Stomach (tissue), 9 donors: Measurements from ENCODE around the gene HSD17B11. TPM values are rescaled to one million over a fixed set of nuclear protein-coding genes. Genes with fewer than 3 reads are reported as not detected.
A peak's percentile ranks its signal among the peaks of the same experiment; 100 is the strongest.
"Not testable (repeated sequence)": the region's sequence is repeated elsewhere in the genome, so short reads cannot be mapped to it uniquely, and the experiment has no call there.

ENCODE experiments used
- DNase-seq, 2 donors: peaks; one replicate each; pipeline versions ENCODE4 v3.0.0 to v3.0.0-alpha.2; 2013 to 2019
- H3K27ac ChIP-seq, 5 donors: fragments of 200-600 bp in 4 of 5; sonication (generic) in 4 of 5; one replicate each; pipeline ENCODE4 v1.5.1; 2013 to 2019; ENCODE audit warnings: mild to moderate bottlenecking in 1 of 5, moderate library complexity in 1 of 5
- H3K27me3 ChIP-seq, 3 donors: fragments of 200-600 bp; sonication (generic); one replicate each; pipeline ENCODE4 v1.5.1; 2017 to 2019; ENCODE audit warnings: mixed run types in 1 of 3
- H3K36me3 ChIP-seq, 4 donors: fragments of 200-600 bp; sonication (generic); 1 replicate in 3 of 4; 2 replicates in 1 of 4; pipeline ENCODE4 v1.5.1; 2016 to 2019
- H3K4me1 ChIP-seq, 4 donors: fragments of 200-600 bp; sonication (generic); one replicate each; pipeline ENCODE4 v1.5.1; 2016 to 2019
- H3K4me3 ChIP-seq, 4 donors: fragments of 200-600 bp; sonication (generic) in 3 of 4; one replicate each; pipeline ENCODE4 v1.5.1; 2016 to 2019; ENCODE audit warnings: mild to moderate bottlenecking in 1 of 4
- H3K9me3 ChIP-seq, 4 donors: fragments of 200-600 bp; sonication (generic); one replicate each; pipeline ENCODE4 v1.5.1; 2016 to 2019
- EP300 ChIP-seq: sonication (generic); formaldehyde crosslinking; IDR thresholded peaks from one replicate; pipeline ENCODE4 v1.6.1; 2017; ENCODE audit warnings: antibody characterized with exemption
- POLR2A ChIP-seq, 4 donors: fragments of 450-650 bp; IDR thresholded peaks; one replicate each; pipeline ENCODE4 v1.6.1; 2016; ENCODE audit warnings: antibody characterized with exemption in 4 of 4, control low read depth in 2 of 4, mild to moderate bottlenecking in 1 of 4, moderate library complexity in 1 of 4
- POLR2AphosphoS5 ChIP-seq, 3 donors: sonication (generic); formaldehyde crosslinking; IDR thresholded peaks; one replicate each; pipeline ENCODE4 v1.6.1; 2016; ENCODE audit warnings: antibody characterized with exemption in 3 of 3
- WGBS, 5 donors: extraction: QIAGEN DNeasy Blood & Tissue Kit in 3 of 5; methylation state at CpG; one replicate each; pipeline versions ENCODE4 v1.1.5 to v1.1.7; 2013 to 2018; 5-methylcytosine and 5-hydroxymethylcytosine counted together
- intact Hi-C: fragments of 100-400 bp; cut with DNase I; formaldehyde crosslinking; loops from one replicate; pipeline ENCODE4 v1.15.1; 2023; ENCODE audit warnings: low total_unique reads
- polyA plus RNA-seq, 3 donors: library from polyadenylated mRNA; stranded (reverse); fragments of 200-250 nt; gene quantifications; one replicate each; pipeline ENCODE4 v1.2.3, GENCODE V29; 2013
- total RNA-seq, 5 donors: library from RNA; depleted of rRNA; stranded (reverse); fragments of >200 nt; gene quantifications; one replicate each; pipeline versions ENCODE4 v1.1.0 to v1.2.3, GENCODE V29; 2014 to 2016
- TF ChIP-seq, protein P1 (sequence below), 7 experiments: fragments of 450-650 bp in 4 of 7; fragments of 200-600 bp in 3 of 7; sonication (generic) in 3 of 7; IDR thresholded peaks; one replicate each; pipeline ENCODE4 v1.5.1; 2016 to 2019; ENCODE audit warnings: antibody characterized with exemption in 7 of 7, control low read depth in 2 of 7, mild to moderate bottlenecking in 1 of 7
- donor health status: healthy with polysubstance abuse.
- donor health status: Bipolar disorder and iron deficiency.
- donor health status: healthy.

The HSD17B11 gene
- total and polyA plus RNA-seq, 8 donors = 14.4 to 116 (median 55.8) TPM

DNA sequence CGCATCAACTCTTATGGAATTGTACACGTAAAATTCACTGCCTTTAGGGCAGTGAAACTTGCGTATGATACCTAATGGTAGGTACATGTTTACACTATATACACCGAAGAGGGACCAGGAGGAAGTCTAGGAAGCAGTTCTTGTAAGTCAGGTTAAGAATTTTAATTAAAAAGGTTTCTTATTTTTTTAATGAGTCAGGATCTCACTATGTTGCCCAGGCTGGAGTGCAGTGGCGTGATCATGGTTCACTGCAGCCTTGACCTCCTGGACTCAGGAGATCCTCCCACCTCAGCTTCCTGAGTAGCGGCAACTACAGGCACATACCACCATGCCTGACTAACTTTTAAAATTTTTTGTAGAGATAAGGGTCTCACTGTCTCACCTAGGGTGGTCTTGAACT is 38.0 kb upstream of the HSD17B11 start:
- DNase-seq = no peak
- 93 to 97% (median 97%) methylated on average over 6 of the region's 6 CpGs for WGBS, 5 donors
- Histone ChIP-seq H3K27ac (no peak overlapping the region), H3K27me3 (no peaks in the 10 kb centered on the region), H3K9me3 (no peaks in the 10 kb centered on the region), H3K36me3 (no peaks in the 10 kb centered on the region), H3K4me1 (peaks cover 8 to 57% (median 31%) of the 10 kb centered on the region in 4 donors), H3K4me3 (no peak overlapping the region)
- no peak for TF ChIP-seq POLR2A (IDR thresholded peaks at IDR 0.05)
- TF ChIP-seq, protein P1, sequence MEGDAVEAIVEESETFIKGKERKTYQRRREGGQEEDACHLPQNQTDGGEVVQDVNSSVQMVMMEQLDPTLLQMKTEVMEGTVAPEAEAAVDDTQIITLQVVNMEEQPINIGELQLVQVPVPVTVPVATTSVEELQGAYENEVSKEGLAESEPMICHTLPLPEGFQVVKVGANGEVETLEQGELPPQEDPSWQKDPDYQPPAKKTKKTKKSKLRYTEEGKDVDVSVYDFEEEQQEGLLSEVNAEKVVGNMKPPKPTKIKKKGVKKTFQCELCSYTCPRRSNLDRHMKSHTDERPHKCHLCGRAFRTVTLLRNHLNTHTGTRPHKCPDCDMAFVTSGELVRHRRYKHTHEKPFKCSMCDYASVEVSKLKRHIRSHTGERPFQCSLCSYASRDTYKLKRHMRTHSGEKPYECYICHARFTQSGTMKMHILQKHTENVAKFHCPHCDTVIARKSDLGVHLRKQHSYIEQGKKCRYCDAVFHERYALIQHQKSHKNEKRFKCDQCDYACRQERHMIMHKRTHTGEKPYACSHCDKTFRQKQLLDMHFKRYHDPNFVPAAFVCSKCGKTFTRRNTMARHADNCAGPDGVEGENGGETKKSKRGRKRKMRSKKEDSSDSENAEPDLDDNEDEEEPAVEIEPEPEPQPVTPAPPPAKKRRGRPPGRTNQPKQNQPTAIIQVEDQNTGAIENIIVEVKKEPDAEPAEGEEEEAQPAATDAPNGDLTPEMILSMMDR (IDR thresholded peaks at IDR 0.05) = no peak
- no peak for TF ChIP-seq EP300
- no peak for TF ChIP-seq POLR2AphosphoS5 (IDR thresholded peaks at IDR 0.05)
- intact Hi-C loops = no loop called here

- no peak overlapping the region for H3K4me3 ChIP-seq
- no peaks in the 10 kb centered on the region for H3K27me3 ChIP-seq
- H3K27ac ChIP-seq = no peak overlapping the region
- no peaks in the 10 kb centered on the region for H3K9me3 ChIP-seq
- H3K4me1 ChIP-seq = peaks cover 16 to 67% (median 40%) of the 10 kb centered on the region in 4 donors
- intact Hi-C loops = no loop called here
- 6 to 27% (median 14%) methylated on average over 1 of the region's 1 CpG for WGBS, 5 donors
- TF ChIP-seq, protein P1 (IDR thresholded peaks at IDR 0.05) = no peak
- TF ChIP-seq POLR2AphosphoS5 (IDR thresholded peaks at IDR 0.05) = no peak
- no peak for TF ChIP-seq EP300
- TF ChIP-seq POLR2A (IDR thresholded peaks at IDR 0.05) = no peak
- DNase-seq = no peak
- H3K36me3 ChIP-seq = no peaks in the 10 kb centered on the region
Measured at GRCh38 chr4:87427518-87427868, 36.5 kb upstream of the HSD17B11 start.

GRCh38 chr4:87426865-87427517 is 36.0 kb upstream of the HSD17B11 start:
- H3K36me3 ChIP-seq = no peaks in the 10 kb centered on the region
- TF ChIP-seq POLR2AphosphoS5 (IDR thresholded peaks at IDR 0.05) (no peak), EP300 (no peak)
- peaks cover 17 to 69% (median 40%) of the 10 kb centered on the region in 4 donors for H3K4me1 ChIP-seq
- H3K27ac ChIP-seq = no peak overlapping the region
- H3K9me3 ChIP-seq = no peaks in the 10 kb centered on the region
- no peak for DNase-seq
- WGBS, 5 donors = 44 to 72% (median 68%) methylated on average over 3 of the region's 3 CpGs
- intact Hi-C loops = no loop called here
- H3K4me3 ChIP-seq = no peak overlapping the region
- no peaks in the 10 kb centered on the region for H3K27me3 ChIP-seq

DNA sequence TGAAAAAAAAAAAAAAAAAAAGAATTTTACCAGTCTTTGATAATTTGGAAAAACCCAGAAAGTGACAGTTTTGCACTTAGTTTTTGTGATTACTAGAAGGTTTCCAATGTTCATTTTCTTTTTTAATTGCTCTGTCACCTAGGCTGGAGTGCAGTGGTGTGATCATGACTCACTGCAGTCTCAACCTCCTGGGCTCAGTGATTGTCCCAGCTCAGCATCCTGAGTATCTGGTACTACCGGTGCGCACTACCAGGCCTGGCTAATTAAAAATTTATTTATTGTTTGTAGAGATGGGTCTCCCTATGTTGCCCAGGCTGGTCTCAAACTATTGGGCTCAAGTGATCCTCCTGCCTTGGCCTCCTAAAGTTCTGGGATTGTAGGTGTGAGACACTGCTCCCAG is 34.7 kb upstream of the HSD17B11 start:
- no peak overlapping the region for H3K27ac ChIP-seq
- DNase-seq = no peak
- H3K4me3 ChIP-seq = no peak overlapping the region
- TF ChIP-seq POLR2AphosphoS5 (IDR thresholded peaks at IDR 0.05) = no peak
- no peak for TF ChIP-seq POLR2A (IDR thresholded peaks at IDR 0.05)
- TF ChIP-seq, protein P1 (IDR thresholded peaks at IDR 0.05) = no peak
- TF ChIP-seq EP300 = no peak
- H3K4me1 ChIP-seq = peaks cover 24 to 71% (median 47%) of the 10 kb centered on the region in 4 donors
- no peaks in the 10 kb centered on the region for H3K9me3 ChIP-seq
- H3K27me3 ChIP-seq = no peaks in the 10 kb centered on the region
- 87 to 100% (median 97%) methylated on average over 2 of the region's 2 CpGs for WGBS, 5 donors
- no peaks in the 10 kb centered on the region for H3K36me3 ChIP-seq
- intact Hi-C loops = no loop called here

DNA sequence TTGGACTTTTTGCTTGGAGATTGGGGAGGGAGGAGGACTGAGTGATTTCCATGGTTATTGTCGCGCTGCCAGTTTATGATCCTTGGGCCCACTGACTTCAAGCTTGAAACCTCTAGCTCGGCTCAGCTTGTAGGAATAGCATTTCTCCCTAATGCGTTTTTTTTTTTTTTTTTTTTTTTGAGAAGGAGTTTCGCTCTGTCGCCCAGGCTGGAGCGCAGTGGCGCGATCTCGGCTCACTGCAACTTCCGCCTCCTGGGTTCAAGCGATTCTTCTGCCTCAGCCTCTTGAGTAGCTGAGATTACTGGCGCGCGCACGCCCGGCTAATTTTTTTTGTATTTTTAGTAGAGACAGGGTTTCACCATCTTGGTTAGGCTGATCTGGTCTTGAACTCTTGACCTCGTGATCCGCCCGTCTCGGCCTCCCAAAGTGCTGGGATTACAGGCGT is 33.1 kb upstream of the HSD17B11 start:
- WGBS, 5 donors = 88 to 95% (median 90%) methylated on average over 22 of the region's 22 CpGs
- H3K27me3 ChIP-seq, intact Hi-C loops, H3K9me3 ChIP-seq, H3K36me3 ChIP-seq: not testable (repeated sequence)
- H3K4me3 ChIP-seq = peak overlapping the region in 3 of 4 donors; percentile 79 to 84 (median 79)
- peaks cover 24 to 75% (median 56%) of the 10 kb centered on the region in 4 donors for H3K4me1 ChIP-seq
- DNase-seq = peak in 1 of 2 donors; percentile 51
- H3K27ac ChIP-seq = peak overlapping the region in 1 of 5 donors; percentile 95
